Dermis blood vessel endothelial cell (primary cell): ENCODE results near the gene TRIP13. TPM values are rescaled to one million over a fixed set of nuclear protein-coding genes. Genes with fewer than 3 reads are reported as not detected.
A peak's percentile ranks its signal among the peaks of the same experiment; 100 is the strongest.
"Not testable (repeated sequence)": the region's sequence is repeated elsewhere in the genome, so short reads cannot be mapped to it uniquely, and the experiment has no call there.

Experiments used
- DNase-seq: peaks from one replicate; pipeline ENCODE4 v3.0.0; 2010
- total RNA-seq: library from RNA; depleted of rRNA; stranded (reverse); fragments of >200 nt; gene quantifications from 2 replicates; pipeline ENCODE4 v1.2.3, GENCODE V29; 2014

The TRIP13 gene
- total RNA-seq, 1 donor from 2014 or later, result 11.1 TPM

- DNase-seq, result no peak
Observed at GRCh38 chr5:900781-901180, 8.1 kb downstream of the TRIP13 start.

- no peak for DNase-seq
Observed at GRCh38 chr5:902129-902916, 9.6 kb downstream of the TRIP13 start.

- no peak for DNase-seq
Observed at GRCh38 chr5:903756-904096, 11.0 kb downstream of the TRIP13 start.

GRCh38 chr5:905139-905642, 12.5 kb downstream of the TRIP13 start:
- DNase-seq, result no peak

- no peak for DNase-seq
Observed at GRCh38 chr5:907366-907910, 14.8 kb downstream of the TRIP13 start.

- no peak for DNase-seq
Observed at GRCh38 chr5:908172-908571, 15.5 kb downstream of the TRIP13 start.

GRCh38 chr5:909086-909485, 16.4 kb downstream of the TRIP13 start:
- DNase-seq, result no peak

- no peak for DNase-seq
Observed at GRCh38 chr5:909994-910768, 17.5 kb downstream of the TRIP13 start.

- no peak for DNase-seq
Observed at GRCh38 chr5:910769-911160, 18.1 kb downstream of the TRIP13 start.

GRCh38 chr5:911601-912000, 18.9 kb downstream of the TRIP13 start:
- DNase-seq, result peak; percentile 72

GRCh38 chr5:912280-913091, 19.8 kb downstream of the TRIP13 start:
- DNase-seq, result peak; percentile 98

GRCh38 chr5:914174-914573, 21.5 kb downstream of the TRIP13 start:
- no peak for DNase-seq

GRCh38 chr5:914612-915011, 21.9 kb downstream of the TRIP13 start:
- no peak for DNase-seq

- not testable (repeated sequence) for DNase-seq
Observed at GRCh38 chr5:915346-915745, 22.7 kb downstream of the TRIP13 start.

- no peak for DNase-seq
Observed at GRCh38 chr5:915946-916345, 23.3 kb downstream of the TRIP13 start.

- no peak for DNase-seq
Observed at GRCh38 chr5:916441-917293, 24.0 kb downstream of the TRIP13 start.

GRCh38 chr5:918717-919116, 26.0 kb downstream of the TRIP13 start:
- not testable (repeated sequence) for DNase-seq

GRCh38 chr5:919356-920000, 26.8 kb downstream of the TRIP13 start:
- DNase-seq, result no peak

- no peak for DNase-seq
Observed at GRCh38 chr5:920321-920720, 27.6 kb downstream of the TRIP13 start.

GRCh38 chr5:921456-922435, 29.1 kb downstream of the TRIP13 start:
- no peak for DNase-seq
